HEK293 (cell line): ENCODE data around the gene BRD3.
A peak's percentile ranks its signal among the peaks of the same experiment; 100 is the strongest.

Source experiments
- KLF7 ChIP-seq: fragments of 450-650 bp; formaldehyde crosslinking; IDR thresholded peaks from 2 replicates; pipeline ENCODE4 v1.5.1; 2016; ENCODE audit warnings: missing biosample characterization, missing genetic modification characterization, borderline replicate concordance
- MEIS1 ChIP-seq: sonication (generic); formaldehyde crosslinking; IDR thresholded peaks from 2 replicates; pipeline ENCODE4 v1.8.1; 2022; ENCODE audit warnings: missing genetic modification reagents, mild to moderate bottlenecking, borderline replicate concordance
- OSR2 ChIP-seq: fragments of 450-650 bp; formaldehyde crosslinking; IDR thresholded peaks from 2 replicates; pipeline ENCODE4 v1.5.1; 2016; ENCODE audit warnings: missing biosample characterization, missing genetic modification characterization
- SETDB1 ChIP-seq: IDR thresholded peaks from one replicate; pipeline ENCODE4 v1.6.1; 2017; ENCODE audit warnings: mild to moderate bottlenecking, low read length, moderate library complexity, mixed read lengths; ENCODE audit not compliant: insufficient read length
- TCF7L2 ChIP-seq: IDR thresholded peaks from 2 replicates; pipeline ENCODE4 v1.6.1; 2011; ENCODE audit warnings: low read depth, mild to moderate bottlenecking, inconsistent platforms, low read length, moderate library complexity, borderline replicate concordance
- TSHZ1 ChIP-seq: fragments of 450-650 bp; formaldehyde crosslinking; IDR thresholded peaks from 2 replicates; pipeline ENCODE4 v1.5.1; 2016; ENCODE audit warnings: missing biosample characterization, missing genetic modification characterization, borderline replicate concordance
- YY1 ChIP-seq: fragments of 450-650 bp; formaldehyde crosslinking; IDR thresholded peaks from 2 replicates; pipeline ENCODE4 v1.5.1; 2018; ENCODE audit warnings: missing biosample characterization, missing genetic modification characterization
- YY2 ChIP-seq: fragments of 450-650 bp; formaldehyde crosslinking; IDR thresholded peaks from 2 replicates; pipeline ENCODE4 v1.5.1; 2016; ENCODE audit warnings: missing biosample characterization, missing genetic modification characterization
- ZBTB10 ChIP-seq: fragments of 450-650 bp; formaldehyde crosslinking; IDR thresholded peaks from 2 replicates; pipeline ENCODE4 v1.5.1; 2016; ENCODE audit warnings: missing biosample characterization, missing genetic modification characterization
- ZBTB48 ChIP-seq: fragments of 450-650 bp; formaldehyde crosslinking; IDR thresholded peaks from 2 replicates; pipeline ENCODE4 v1.5.1; 2016; ENCODE audit warnings: missing biosample characterization, missing genetic modification characterization
- ZBTB6 ChIP-seq: fragments of 450-650 bp; formaldehyde crosslinking; IDR thresholded peaks from 2 replicates; pipeline ENCODE4 v1.5.1; 2017; ENCODE audit warnings: missing biosample characterization, missing genetic modification characterization
- ZBTB8A ChIP-seq: fragments of 450-650 bp; formaldehyde crosslinking; IDR thresholded peaks from 2 replicates; pipeline ENCODE4 v1.5.1; 2016; ENCODE audit warnings: missing biosample characterization, missing genetic modification characterization
- ZFP37 ChIP-seq: fragments of 450-650 bp; formaldehyde crosslinking; IDR thresholded peaks from 2 replicates; pipeline ENCODE4 v1.5.1; 2016; ENCODE audit warnings: missing biosample characterization, missing genetic modification characterization
- ZFP69B ChIP-seq: fragments of 450-650 bp; formaldehyde crosslinking; IDR thresholded peaks from 2 replicates; pipeline ENCODE4 v1.5.1; 2016; ENCODE audit warnings: missing biosample characterization, missing genetic modification characterization
- ZIC2 ChIP-seq: fragments of 450-650 bp; formaldehyde crosslinking; IDR thresholded peaks from 2 replicates; pipeline ENCODE4 v1.5.1; 2016; ENCODE audit warnings: missing biosample characterization, missing genetic modification characterization
- ZNF133 ChIP-seq: fragments of 450-650 bp; formaldehyde crosslinking; IDR thresholded peaks from 2 replicates; pipeline ENCODE4 v1.5.1; 2016; ENCODE audit warnings: missing biosample characterization, missing genetic modification characterization
- ZNF169 ChIP-seq: fragments of 450-650 bp; formaldehyde crosslinking; IDR thresholded peaks from 2 replicates; pipeline ENCODE4 v1.5.1; 2016; ENCODE audit warnings: missing biosample characterization, missing genetic modification characterization
- ZNF354C ChIP-seq: fragments of 450-650 bp; formaldehyde crosslinking; IDR thresholded peaks from 2 replicates; pipeline ENCODE4 v1.5.1; 2016; ENCODE audit warnings: missing biosample characterization, missing genetic modification characterization, low read depth, borderline replicate concordance
- ZNF473 ChIP-seq: fragments of 450-650 bp; formaldehyde crosslinking; IDR thresholded peaks from 2 replicates; pipeline ENCODE4 v1.5.1; 2017; ENCODE audit warnings: missing biosample characterization, missing genetic modification characterization
- ZNF510 ChIP-seq: fragments of 450-650 bp; formaldehyde crosslinking; IDR thresholded peaks from 2 replicates; pipeline ENCODE4 v1.5.1; 2018; ENCODE audit warnings: mild to moderate bottlenecking, missing genetic modification characterization, missing biosample characterization; ENCODE audit not compliant: insufficient replicate concordance
- ZNF530 ChIP-seq: fragments of 450-650 bp; formaldehyde crosslinking; IDR thresholded peaks from 2 replicates; pipeline ENCODE4 v1.5.1; 2016; ENCODE audit warnings: low read depth, missing biosample characterization, missing genetic modification characterization
- ZNF558 ChIP-seq: fragments of 450-650 bp; formaldehyde crosslinking; IDR thresholded peaks from 2 replicates; pipeline ENCODE4 v1.5.1; 2016; ENCODE audit warnings: missing biosample characterization, missing genetic modification characterization
- ZNF561 ChIP-seq: fragments of 450-650 bp; IDR thresholded peaks from 2 replicates; pipeline ENCODE4 v1.5.1; 2018; ENCODE audit warnings: missing biosample characterization, missing genetic modification characterization, borderline replicate concordance
- ZNF580 ChIP-seq: fragments of 450-650 bp; formaldehyde crosslinking; IDR thresholded peaks from 2 replicates; pipeline ENCODE4 v1.5.1; 2016; ENCODE audit warnings: missing biosample characterization, missing genetic modification characterization
- ZNF596 ChIP-seq: fragments of 450-650 bp; IDR thresholded peaks from 2 replicates; pipeline ENCODE4 v1.5.0; 2018; ENCODE audit warnings: missing biosample characterization, mild to moderate bottlenecking, missing genetic modification characterization, moderate library complexity
- ZNF623 ChIP-seq: fragments of 450-650 bp; formaldehyde crosslinking; IDR thresholded peaks from 2 replicates; pipeline ENCODE4 v1.5.1; 2016; ENCODE audit warnings: missing biosample characterization, missing genetic modification characterization
- ZNF776 ChIP-seq: fragments of 450-650 bp; formaldehyde crosslinking; IDR thresholded peaks from 2 replicates; pipeline ENCODE4 v1.5.0; 2017; ENCODE audit warnings: missing biosample characterization, missing genetic modification characterization, borderline replicate concordance
- ZNF830 ChIP-seq: fragments of 450-650 bp; IDR thresholded peaks from 2 replicates; pipeline ENCODE4 v1.5.0; 2018; ENCODE audit warnings: missing biosample characterization, missing genetic modification characterization, low read depth, mild to moderate bottlenecking, moderate library complexity
- ZNF837 ChIP-seq: fragments of 450-650 bp; formaldehyde crosslinking; IDR thresholded peaks from 2 replicates; pipeline ENCODE4 v1.5.1; 2016; ENCODE audit warnings: missing biosample characterization, missing genetic modification characterization
- ZSCAN30 ChIP-seq: fragments of 450-650 bp; IDR thresholded peaks from 2 replicates; pipeline ENCODE4 v1.5.1; 2018; ENCODE audit warnings: missing biosample characterization, mild to moderate bottlenecking, missing genetic modification characterization, moderate library complexity
- TF ChIP-seq, protein P1 (sequence below): fragments of 450-650 bp; formaldehyde crosslinking; IDR thresholded peaks from 2 replicates; pipeline ENCODE4 v1.5.1; 2016; ENCODE audit warnings: missing biosample characterization, missing genetic modification characterization

The BRD3 gene

DNA sequence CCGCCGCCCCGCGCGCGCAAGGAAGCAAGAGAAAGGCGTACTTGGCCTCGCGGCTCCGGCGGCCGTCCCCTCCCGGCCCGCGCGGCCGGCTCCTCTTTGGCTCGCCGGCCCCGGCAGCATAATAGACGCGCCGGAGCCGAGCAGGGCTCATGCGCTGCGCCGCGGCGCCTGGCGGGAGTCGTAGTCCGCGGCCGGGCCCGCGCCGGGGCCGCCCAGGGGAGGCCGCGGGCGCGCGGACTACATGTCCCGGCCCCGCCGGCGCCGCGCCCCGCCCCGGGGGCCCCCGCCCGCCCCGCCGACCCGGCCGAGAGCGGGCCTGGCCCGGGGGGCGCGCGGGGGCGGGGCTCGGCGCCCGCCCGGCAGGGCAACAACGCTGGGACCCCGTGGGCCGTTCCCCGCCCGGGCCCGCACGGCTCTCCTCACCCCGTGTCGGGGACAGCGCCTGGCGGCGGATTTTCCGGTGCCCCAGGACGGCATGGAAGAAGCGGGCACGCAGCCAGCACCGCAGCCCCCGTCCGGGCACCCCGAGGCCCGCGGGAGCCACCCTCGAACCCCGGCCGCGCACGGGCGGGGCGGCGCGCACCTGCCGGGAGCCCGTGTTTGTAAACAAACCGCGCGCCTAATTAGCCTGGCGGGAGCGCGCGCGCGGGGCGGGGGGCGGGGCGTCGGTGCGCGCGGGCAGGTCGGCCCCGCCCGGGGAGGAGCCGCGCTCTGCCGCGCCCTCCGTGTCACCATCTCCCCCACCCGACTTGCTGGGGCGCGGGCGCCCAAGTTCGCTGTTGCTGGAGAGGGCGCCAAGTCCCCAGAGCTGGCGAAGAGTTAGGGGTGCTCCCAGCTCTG, at the start of gene BRD3 (continued):
- TF ChIP-seq ZBTB10 (0 out of 2 replicates have a peak, but pooled peaks have one; percentile 64), ZBTB48 (0 out of 2 replicates have a peak, but pooled peaks have one; percentile 15), ZNF558 (tag by site-specific recombination) (no peak), ZSCAN30 (tag by site-specific recombination) (peak; percentile 59; the same call in 1 of the 2 replicates), ZNF837 (tag by site-specific recombination) (no peak), ZNF623 (tag by site-specific recombination) (no peak), TSHZ1 (no peak), ZFP37 (tag by site-specific recombination) (no peak), KLF7 (tag by site-specific recombination) (no peak), YY2 (tag by site-specific recombination) (no peak), TCF7L2 (no peak), YY1 (no peak), ZNF561 (tag by site-specific recombination) (peak; percentile 91; the same call in 1 of the 2 replicates), ZNF169 (tag by site-specific recombination) (no peak), ZBTB6 (tag by site-specific recombination) (peak; percentile 86; the same call in 1 of the 2 replicates), ZNF473 (no peak), ZNF830 (tag by site-specific recombination) (no peak), ZNF580 (no peak), ZNF596 (tag by site-specific recombination) (no peak), ZIC2 (no peak), ZNF133 (tag by site-specific recombination) (no peak), ZBTB8A (tag by site-specific recombination) (peak; percentile 32; the same call in 1 of the 2 replicates), MEIS1 (CRISPR knock-in tag) (no peak), ZNF510 (tag by site-specific recombination) (no peak), SETDB1 (no peak), ZNF354C (tag by site-specific recombination) (no peak), ZFP69B (tag by site-specific recombination) (no peak), OSR2 (no peak), ZNF530 (tag by site-specific recombination) (no peak), ZNF776 (tag by site-specific recombination) (no peak)
- TF ChIP-seq, protein P1, sequence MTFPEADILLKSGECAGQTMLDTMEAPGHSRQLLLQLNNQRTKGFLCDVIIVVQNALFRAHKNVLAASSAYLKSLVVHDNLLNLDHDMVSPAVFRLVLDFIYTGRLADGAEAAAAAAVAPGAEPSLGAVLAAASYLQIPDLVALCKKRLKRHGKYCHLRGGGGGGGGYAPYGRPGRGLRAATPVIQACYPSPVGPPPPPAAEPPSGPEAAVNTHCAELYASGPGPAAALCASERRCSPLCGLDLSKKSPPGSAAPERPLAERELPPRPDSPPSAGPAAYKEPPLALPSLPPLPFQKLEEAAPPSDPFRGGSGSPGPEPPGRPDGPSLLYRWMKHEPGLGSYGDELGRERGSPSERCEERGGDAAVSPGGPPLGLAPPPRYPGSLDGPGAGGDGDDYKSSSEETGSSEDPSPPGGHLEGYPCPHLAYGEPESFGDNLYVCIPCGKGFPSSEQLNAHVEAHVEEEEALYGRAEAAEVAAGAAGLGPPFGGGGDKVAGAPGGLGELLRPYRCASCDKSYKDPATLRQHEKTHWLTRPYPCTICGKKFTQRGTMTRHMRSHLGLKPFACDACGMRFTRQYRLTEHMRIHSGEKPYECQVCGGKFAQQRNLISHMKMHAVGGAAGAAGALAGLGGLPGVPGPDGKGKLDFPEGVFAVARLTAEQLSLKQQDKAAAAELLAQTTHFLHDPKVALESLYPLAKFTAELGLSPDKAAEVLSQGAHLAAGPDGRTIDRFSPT = no peak
